Fibroblast of peridontal ligament (primary cell): ENCODE measurements around the gene KIAA1217.

Experiments used
- DNase-seq: peaks from one replicate; pipeline ENCODE4 v3.0.0-alpha.2; 2010; ENCODE audit errors: extremely low read depth

Gene KIAA1217

GRCh38 chr10:24501056-24501711 is 292.2 kb downstream of the KIAA1217 start:
- no peak for DNase-seq

GRCh38 chr10:24502006-24502405 is 293.1 kb downstream of the KIAA1217 start:
- no peak for DNase-seq

- peak; percentile 12 for DNase-seq
Measured at GRCh38 chr10:24502801-24503460, 294.0 kb downstream of the KIAA1217 start.

GRCh38 chr10:24503461-24504320 is 294.8 kb downstream of the KIAA1217 start:
- peak; percentile 76 for DNase-seq

DNA sequence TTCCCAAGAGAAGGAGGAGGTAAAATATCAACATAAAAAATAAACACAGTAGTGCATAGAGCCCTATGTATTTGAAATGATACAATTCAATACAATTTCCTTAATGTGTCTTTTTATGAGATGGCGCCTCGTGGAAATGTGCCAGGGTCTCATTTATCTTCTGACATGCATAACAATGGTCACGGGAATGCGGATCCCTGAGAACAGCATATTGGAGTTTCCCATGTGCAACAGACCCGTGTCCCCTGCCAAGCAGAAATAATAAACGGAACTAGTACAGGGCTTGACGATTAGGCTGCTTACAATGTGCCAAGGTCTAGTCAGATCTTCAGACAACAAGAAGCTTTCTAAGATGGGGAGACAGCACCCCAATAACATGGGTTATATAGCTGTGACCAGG is 296.8 kb downstream of the KIAA1217 start:
- DNase-seq, result no peak

GRCh38 chr10:24513155-24513554 is 304.2 kb downstream of the KIAA1217 start:
- DNase-seq, result peak; percentile 45

GRCh38 chr10:24515481-24515880 is 306.5 kb downstream of the KIAA1217 start:
- DNase-seq, result no peak

DNA sequence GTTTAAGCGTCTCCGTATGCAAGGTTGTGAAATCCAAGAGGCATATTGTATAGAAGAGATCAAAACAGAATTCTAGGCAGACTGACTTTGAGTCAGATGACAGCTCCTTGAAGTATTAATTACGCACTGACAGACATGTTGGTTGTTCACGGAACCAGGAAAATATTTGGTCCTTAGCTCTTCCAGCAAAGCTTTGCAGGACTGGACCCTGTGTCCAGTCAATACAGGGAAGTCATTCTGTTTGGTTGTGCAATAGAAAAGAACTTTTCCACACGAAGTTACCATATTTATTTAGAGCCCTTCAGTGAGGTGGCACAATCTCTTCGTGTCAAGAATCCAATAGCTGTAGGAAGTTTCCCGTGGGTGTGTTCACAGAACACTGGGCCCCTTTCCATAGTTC is 309.5 kb downstream of the KIAA1217 start:
- peak; percentile 6 for DNase-seq

GRCh38 chr10:24518981-24519597 is 310.2 kb downstream of the KIAA1217 start:
- DNase-seq, result peak; percentile 75

- no peak for DNase-seq
Measured at GRCh38 chr10:24519950-24520349, 311.0 kb downstream of the KIAA1217 start.

GRCh38 chr10:24524314-24524713 is 315.4 kb downstream of the KIAA1217 start:
- no peak for DNase-seq

GRCh38 chr10:24526085-24526649 is 317.2 kb downstream of the KIAA1217 start:
- no peak for DNase-seq

DNA sequence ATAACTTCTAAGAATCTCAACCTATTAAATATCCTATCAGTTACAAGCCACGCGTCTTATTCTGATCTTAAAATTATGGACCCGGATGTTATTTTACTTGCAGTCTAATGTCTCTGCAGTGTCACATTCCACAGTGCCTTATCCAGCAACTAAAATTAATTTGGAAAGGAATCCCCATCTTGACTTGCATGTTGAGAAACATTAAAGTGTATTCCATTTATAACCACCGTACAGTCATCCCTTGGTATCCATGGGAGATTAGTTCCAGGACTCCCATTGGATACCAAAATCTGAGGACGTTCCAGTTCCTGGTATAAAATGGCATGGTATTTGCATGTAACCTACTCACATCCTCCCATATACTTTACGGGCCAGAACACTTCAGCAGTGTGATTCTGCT is 320.0 kb downstream of the KIAA1217 start:
- DNase-seq, result no peak

DNA sequence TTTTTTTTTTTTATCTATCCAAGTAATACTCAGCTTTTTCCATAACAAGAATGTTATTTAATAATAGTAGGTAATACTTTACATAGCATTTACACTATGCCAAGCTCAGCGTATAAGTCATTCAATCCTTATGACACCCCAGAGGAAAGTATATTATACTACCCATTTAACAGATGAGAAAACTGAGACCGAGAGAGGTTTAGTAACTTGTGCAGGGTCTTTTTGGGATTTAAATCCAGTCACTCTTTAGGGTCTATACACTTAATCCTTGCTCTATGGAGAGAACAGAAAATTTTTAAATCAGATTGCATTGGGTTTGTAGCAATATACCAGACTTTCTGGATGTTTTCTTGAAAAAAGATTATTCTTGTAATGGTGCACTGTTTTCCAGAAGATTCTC is 322.5 kb downstream of the KIAA1217 start:
- DNase-seq, result no peak

- no peak for DNase-seq
Measured at GRCh38 chr10:24533981-24534380, 325.0 kb downstream of the KIAA1217 start.

DNA sequence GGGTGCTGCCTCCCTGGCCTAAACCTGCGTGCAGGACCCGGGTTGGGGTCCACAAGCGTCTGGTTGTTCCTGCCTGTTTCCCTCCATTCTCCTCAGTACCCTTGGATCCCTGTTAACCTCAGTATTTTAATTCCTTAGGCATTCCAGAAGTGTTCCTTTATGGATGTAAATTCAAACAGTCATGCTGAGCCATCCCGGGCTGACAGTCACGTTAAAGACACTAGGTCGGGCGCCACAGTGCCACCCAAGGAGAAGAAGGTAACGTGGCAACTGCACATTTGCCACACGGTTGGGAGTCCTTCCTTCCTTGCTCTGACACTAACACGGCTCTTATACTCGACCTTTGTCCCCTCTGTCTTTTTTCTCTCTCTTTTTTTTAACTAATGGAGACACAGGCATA is 327.7 kb downstream of the KIAA1217 start:
- DNase-seq, result no peak

GRCh38 chr10:24541239-24541753 is 332.4 kb downstream of the KIAA1217 start:
- DNase-seq, result no peak

DNA sequence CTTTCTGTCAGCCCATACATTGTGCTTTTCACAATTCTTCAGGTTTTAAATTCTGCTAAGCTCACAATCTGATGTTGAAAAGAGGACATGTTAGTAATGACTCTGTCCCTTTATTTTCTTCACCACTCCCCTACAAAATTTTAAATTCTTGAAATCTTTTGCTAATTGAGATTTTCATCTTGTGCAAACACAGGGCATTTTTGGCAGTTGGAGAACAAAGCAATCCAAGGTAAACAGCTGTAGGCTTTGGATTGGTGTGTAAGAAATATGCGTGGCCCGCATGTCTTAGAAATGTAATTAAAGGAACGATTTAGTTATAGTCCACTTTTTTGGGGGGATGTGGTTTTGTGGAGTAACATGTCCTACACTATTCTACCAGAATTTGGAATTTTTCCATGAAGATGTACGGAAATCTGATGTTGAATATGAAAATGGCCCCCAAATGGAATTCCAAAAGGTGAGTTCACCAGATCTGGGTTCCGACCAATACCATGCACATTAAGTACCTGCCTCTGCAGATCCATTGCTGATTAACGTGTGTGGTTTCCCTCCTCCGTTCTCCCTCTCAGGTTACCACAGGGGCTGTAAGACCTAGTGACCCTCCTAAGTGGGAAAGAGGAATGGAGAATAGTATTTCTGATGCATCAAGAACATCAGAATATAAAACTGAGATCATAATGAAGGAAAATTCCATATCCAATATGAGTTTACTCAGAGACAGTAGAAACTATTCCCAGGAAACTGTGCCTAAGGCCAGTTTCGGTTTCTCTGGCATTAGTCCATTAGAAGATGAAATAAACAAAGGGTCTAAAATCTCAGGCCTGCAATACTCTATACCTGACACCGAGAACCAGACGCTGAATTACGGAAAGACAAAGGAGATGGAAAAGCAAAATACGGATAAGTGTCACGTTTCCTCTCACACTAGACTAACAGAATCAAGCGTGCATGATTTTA is 333.7 kb downstream of the KIAA1217 start:
- no peak for DNase-seq

- DNase-seq, result no peak
Measured at GRCh38 chr10:24544776-24545175, 335.8 kb downstream of the KIAA1217 start.

DNA sequence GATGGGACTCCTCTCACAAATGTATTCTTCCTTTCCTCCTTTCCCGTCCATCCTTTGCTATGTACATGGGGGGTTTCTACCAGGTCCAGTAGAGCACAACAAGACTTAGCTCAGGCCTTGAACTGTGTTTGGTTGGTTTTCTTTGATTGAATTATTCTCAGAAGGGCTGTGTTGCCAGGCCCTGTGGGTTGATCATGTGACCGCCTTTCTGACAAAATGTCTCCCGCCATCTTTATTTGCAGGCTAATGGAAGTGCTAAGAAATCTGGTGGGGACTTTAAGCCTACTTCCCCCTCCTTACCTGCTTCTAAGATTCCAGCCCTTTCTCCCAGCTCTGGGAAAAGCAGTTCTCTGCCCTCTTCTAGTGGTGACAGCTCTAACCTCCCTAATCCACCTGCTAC is 336.6 kb downstream of the KIAA1217 start:
- no peak for DNase-seq

GRCh38 chr10:24550680-24551079 is 341.7 kb downstream of the KIAA1217 start:
- DNase-seq, result no peak
